ENCODE measurements around the gene RAPGEF4.
A peak's percentile ranks its signal among the peaks of the same experiment; 100 is the strongest.

RAPGEF4 gene

GRCh38 chr2:172997031-172997430, 261.4 kb downstream of the RAPGEF4 start:
- no peak for DNase-seq (ENCODE audit: low read depth)

- DNase-seq (ENCODE audit: low read depth) = no peak
Observed at GRCh38 chr2:172998547-172999272, 263.1 kb downstream of the RAPGEF4 start.

- no peak for DNase-seq (ENCODE audit: low read depth)
Observed at GRCh38 chr2:172999641-173000386, 264.2 kb downstream of the RAPGEF4 start.

- DNase-seq (ENCODE audit: low read depth) = no peak
Observed at GRCh38 chr2:173001664-173002604, 266.3 kb downstream of the RAPGEF4 start.

- DNase-seq (ENCODE audit: low read depth) = no peak
Observed at GRCh38 chr2:173002751-173003541, 267.3 kb downstream of the RAPGEF4 start.

GRCh38 chr2:173008786-173009185, 273.1 kb downstream of the RAPGEF4 start:
- DNase-seq (ENCODE audit: low read depth) = no peak

- no peak for DNase-seq (ENCODE audit: low read depth)
Observed at GRCh38 chr2:173010233-173010632, 274.6 kb downstream of the RAPGEF4 start.

GRCh38 chr2:173016451-173016850, 280.8 kb downstream of the RAPGEF4 start:
- no peak for DNase-seq (ENCODE audit: low read depth)

GRCh38 chr2:173017646-173018420, 282.2 kb downstream of the RAPGEF4 start:
- no peak for DNase-seq (ENCODE audit: low read depth)

- DNase-seq (ENCODE audit: low read depth) = no peak
Observed at GRCh38 chr2:173019755-173020154, 284.1 kb downstream of the RAPGEF4 start.

- DNase-seq (ENCODE audit: low read depth) = no peak
Observed at GRCh38 chr2:173021939-173022371, 286.3 kb downstream of the RAPGEF4 start.

GRCh38 chr2:173023718-173024117, 288.1 kb downstream of the RAPGEF4 start:
- DNase-seq (ENCODE audit: low read depth) = no peak

GRCh38 chr2:173026479-173026878, 290.8 kb downstream of the RAPGEF4 start:
- DNase-seq (ENCODE audit: low read depth) = no peak

GRCh38 chr2:173027181-173028128, 291.8 kb downstream of the RAPGEF4 start:
- DNase-seq (ENCODE audit: low read depth) = peak; percentile 67

- no peak for DNase-seq (ENCODE audit: low read depth)
Observed at GRCh38 chr2:173028141-173028540, 292.5 kb downstream of the RAPGEF4 start.

- no peak for DNase-seq (ENCODE audit: low read depth)
Observed at GRCh38 chr2:173028671-173029070, 293.0 kb downstream of the RAPGEF4 start.

GRCh38 chr2:173030561-173031490, 295.2 kb downstream of the RAPGEF4 start:
- DNase-seq (ENCODE audit: low read depth) = no peak

GRCh38 chr2:173032032-173032431, 296.4 kb downstream of the RAPGEF4 start:
- no peak for DNase-seq (ENCODE audit: low read depth)
